Left renal pelvis (tissue), 4 donors: Measurements from ENCODE around the gene KCNMB4. TPM values are rescaled to one million over a fixed set of nuclear protein-coding genes. Genes with fewer than 3 reads are reported as not detected.

Experiments used
- DNase-seq, 4 donors: peaks; one replicate each; pipeline ENCODE4 v3.0.0-alpha.2; 2013; ENCODE audit warnings: low read depth in 4 of 4, low spot score in 3 of 4
- polyA plus RNA-seq, 4 donors: library from polyadenylated mRNA; unstranded; fragments of 120-200 nt; gene quantifications; one replicate each; pipeline ENCODE4 v1.2.1, GENCODE V29; 2013; ENCODE audit not compliant: insufficient read length in 4 of 4

The KCNMB4 gene, protein sequence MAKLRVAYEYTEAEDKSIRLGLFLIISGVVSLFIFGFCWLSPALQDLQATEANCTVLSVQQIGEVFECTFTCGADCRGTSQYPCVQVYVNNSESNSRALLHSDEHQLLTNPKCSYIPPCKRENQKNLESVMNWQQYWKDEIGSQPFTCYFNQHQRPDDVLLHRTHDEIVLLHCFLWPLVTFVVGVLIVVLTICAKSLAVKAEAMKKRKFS
- polyA plus RNA-seq, result 10 to 100 TPM; 14.1 to 28.0 (median 19.3) TPM

DNA sequence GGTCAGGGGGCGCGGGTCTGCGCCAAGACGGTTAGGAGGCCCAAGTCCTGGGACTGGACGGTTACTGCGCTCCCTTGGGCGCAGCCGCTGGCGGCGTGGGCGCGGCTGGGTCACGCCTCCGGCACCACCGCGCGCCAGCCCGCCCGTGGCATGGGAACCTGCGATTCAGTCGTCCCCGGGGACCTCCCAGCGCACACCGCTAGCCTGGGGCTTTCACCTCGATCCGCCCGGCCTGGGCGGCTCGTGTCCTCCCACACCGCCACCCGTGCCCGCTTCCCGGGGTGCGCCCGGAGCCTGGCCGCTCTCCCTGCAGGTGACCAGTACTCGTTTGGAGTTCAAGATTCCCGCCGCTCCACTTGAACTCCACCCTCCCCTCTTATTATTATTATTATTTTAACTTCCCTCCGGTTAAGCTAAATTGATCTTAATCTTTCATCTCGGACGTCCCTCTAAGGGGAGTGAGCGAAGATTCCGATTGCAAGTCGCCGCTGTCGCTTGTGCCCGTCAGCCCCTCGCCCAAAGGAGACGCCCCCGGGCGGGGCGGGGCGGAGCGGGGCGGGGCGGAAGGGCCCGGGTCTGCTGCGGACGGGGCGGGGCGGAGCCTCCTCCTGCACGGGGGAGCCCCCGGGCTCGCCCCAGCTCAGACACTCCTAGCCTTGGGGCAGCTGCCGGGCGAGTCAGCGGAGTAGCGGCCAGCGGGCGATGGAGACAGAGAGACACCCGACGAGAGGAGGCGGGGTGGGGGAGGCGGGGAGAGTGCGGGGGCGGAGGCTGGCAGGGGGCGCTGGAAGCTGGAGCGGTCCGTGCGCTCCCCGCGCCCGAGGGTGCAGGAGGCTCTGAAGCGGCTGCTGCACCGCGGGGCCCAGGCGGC lies at the start of gene KCNMB4:
Gene KCNMB4 (plus strand): TSS at position 643 of the 871 bp plus-strand sequence. CDS start 445 bp downstream, outside the sequence.
- DNase-seq, result peak in 3 of 4 donors; percentile 42 to 52 (median 46)

GRCh38 chr12:70317781-70318180 lies 48.3 kb upstream of the KCNMB4 start:
- no peak for DNase-seq

DNA sequence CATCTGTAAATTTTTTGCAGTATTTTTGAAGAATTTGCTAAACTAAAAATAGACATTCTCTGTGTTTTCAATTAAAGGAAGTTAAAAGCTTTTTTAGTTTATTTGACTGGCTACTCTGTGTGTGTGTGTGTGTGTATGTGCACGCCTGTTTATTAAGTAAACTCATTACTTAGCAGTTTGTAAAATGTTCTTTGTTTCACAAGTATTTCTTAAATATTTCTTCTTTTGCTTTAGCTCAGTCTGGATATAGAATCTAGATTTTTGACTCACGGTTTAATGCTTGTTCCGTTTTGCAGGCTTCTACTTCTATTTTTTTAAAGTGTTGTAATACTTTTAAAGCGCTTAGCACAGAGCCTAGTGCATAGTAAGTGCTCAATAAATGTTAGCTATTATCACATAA lies 46.5 kb upstream of the KCNMB4 start:
- DNase-seq, result no peak

- no peak for DNase-seq
These were observed 44.9 kb upstream of the KCNMB4 start for GRCh38 chr12:70321191-70321590.

DNA sequence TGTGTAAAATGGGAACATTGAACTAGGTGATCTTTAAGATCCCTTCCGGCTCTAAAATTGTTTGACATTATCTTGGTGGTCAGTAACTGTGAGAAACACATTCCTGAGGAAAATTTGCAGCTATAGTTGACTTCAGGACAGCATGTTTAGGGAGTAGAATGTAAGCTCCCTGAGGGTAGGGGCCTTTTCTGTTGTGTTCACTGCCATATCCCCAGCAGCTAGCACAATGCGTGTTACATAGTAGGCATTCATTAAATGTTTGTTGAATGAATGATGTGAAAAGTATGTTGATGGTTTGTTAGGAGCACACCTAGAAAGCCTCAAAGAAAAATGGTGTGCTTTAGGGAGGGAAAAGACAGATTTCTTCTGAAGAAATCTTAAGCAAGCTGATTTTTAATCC lies 38.5 kb upstream of the KCNMB4 start:
- no peak for DNase-seq

- DNase-seq, result no peak
These were observed 36.4 kb upstream of the KCNMB4 start for GRCh38 chr12:70329728-70330127.

GRCh38 chr12:70330158-70330557 lies 35.9 kb upstream of the KCNMB4 start:
- no peak for DNase-seq

DNA sequence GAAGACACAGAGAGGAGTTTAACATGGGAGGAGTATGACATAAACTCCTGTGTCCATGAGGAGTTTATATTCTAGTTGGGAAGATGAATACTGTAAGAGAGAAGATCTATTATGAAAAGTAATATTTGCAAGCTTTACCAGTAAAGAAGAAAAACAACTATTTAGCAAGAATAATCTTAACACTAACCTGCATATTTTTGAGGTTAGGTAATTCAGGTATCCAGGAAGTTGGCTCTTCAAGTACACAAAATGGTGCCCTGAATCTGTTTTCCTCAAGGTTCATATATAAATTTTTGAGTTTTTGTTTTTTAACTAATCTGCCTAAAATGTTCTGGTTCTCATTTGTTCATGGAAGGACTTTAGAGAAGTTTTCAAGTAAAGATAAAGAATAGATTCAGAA lies 33.9 kb upstream of the KCNMB4 start:
- DNase-seq, result no peak

DNA sequence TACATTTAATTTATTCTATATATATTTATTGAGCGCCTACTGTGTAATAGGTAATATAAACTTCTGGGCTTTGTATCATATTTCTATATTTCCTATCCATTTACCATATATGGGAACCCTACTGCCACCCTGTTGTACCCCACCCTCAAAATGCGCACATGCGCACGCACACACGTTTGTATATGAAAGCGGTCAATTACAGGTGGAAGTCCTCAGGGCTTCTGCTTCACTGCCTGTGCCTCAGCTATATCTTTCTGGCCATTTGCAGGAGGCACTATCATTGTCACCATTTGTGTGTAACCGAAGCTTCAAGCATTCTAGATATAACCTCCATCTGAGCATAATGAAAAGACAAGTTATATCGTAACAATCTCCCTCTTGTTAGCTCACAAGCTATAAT lies 31.3 kb upstream of the KCNMB4 start:
- no peak for DNase-seq

GRCh38 chr12:70338531-70338930 lies 27.6 kb upstream of the KCNMB4 start:
- no peak for DNase-seq

- DNase-seq, result no peak
These were observed 15.0 kb upstream of the KCNMB4 start for GRCh38 chr12:70351076-70351475.

DNA sequence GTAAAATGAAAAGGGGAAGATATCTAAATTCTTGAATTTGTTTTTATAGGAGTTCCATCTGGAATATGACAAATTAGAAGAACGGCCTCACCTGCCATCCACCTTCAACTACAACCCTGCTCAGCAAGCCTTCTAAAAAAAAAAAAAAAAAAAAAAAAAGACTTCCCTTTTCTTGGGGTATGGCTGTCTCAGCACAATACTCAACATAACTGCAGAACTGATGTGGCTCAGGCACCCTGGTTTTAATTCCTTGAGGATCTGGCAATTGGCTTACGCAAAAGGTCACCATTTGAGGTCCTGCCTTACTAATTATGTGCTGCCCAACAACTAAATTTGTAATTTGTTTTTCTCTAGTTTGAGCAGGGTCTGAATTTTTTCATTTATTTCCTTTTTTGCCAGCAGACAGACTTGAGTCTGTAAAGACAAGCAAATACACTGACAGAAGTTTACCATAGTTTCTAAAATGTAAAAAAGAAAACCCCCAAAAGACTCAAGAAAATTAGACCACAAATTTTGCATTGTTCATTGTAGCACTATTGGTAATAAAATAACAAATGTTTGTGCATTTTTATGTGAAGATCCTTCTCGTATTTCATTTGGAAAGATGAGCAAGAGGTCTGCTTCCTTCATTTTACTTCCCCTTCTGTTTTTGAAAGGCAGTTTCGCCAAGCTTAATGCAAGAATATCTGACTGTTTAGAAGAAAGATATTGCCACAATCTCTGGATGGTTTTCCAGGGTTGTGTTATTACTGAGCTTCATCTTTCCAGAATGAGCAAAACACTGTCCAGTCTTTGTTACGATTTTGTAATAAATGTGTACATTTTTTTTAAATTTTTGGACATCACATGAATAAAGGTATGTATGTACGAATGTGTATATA lies 12.1 kb upstream of the KCNMB4 start:
- DNase-seq, result no peak

DNA sequence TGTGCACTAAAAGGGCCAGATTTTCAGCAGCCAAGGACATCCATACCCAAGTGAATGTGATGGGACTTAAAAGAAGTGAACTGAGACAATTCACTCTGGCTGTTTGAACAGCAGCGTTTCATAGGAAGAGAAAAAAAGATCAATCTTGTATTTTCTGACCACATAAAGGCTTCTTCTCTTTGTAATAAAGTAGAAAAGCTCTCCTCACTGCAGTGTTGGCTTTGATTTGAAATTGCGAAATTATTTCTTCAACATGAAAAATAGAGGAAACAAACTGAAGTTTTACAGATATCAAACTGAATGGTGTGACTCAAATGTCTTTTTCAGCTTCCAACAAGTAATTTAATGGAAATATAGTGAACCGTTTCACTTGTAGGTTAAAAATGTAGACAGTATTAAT lies 11.3 kb upstream of the KCNMB4 start:
- DNase-seq, result no peak

DNA sequence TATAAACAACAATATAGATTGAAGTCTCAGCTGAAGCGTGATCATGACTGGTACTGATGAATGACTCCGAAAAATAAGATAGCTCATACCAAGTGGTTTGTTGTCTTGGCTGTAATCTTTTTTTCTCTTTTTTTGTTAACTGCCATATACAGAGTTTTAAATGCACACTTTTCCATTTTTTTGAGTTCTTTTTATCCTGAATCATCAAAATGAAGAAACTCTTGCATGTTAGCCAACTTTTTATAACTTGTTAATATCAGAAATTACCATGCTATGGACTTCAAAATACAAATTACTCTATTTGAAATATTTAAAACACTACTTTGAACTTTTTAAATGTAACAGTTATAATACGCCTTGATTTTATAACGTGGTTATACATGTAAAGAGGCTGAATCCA lies 10.1 kb upstream of the KCNMB4 start:
- no peak for DNase-seq

DNA sequence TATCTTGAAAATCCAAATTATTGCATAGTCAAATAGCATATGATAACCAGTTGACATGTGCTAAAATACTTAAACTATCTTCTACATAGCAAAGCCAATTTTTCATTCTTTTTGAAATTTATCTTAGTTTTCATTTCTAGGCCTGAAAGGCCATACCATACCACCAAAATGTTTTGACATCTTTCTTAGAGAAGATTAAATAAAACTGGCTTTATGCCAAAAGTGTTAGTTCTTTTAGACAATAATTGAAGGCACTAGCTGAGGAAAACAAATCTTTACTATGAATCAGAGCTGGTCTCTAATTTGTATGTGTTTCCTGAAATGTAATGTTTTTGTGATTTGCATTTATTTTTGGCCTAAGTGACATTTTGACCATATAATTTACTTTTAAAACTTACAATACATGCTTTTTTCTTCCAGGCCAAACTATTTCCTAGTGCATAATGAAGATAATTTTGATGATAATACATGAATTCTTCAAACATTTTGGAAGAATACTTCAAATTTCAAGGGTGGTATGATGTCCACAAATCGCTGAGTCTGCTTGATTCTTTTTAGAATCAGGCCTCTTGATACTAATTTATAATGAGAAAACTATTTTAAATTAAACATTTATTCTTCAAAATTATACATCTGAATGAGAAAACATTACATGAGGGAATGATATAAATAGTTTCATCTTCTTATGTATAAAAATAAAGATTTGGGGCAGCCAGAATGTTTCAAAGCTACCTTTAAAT lies 6.5 kb upstream of the KCNMB4 start:
- DNase-seq, result no peak

DNA sequence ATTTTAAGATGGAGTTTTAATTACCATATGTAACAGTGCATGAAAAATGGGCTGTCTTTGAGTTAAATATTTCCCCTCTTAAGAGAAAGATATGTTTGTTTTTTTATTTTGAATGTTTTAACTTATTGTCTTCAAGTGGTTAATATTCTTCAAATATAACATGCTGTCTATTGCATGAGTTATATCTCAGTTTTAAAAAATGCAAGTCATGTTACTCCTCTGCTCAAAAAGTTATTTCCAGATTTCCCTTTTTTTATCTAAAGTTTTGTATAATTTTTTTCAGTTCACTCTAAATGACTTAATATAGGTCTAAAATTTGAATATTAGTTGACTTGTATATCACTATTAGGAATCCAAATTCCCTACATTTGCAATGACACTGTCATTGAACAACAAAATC lies 5.9 kb upstream of the KCNMB4 start:
- DNase-seq, result no peak

DNA sequence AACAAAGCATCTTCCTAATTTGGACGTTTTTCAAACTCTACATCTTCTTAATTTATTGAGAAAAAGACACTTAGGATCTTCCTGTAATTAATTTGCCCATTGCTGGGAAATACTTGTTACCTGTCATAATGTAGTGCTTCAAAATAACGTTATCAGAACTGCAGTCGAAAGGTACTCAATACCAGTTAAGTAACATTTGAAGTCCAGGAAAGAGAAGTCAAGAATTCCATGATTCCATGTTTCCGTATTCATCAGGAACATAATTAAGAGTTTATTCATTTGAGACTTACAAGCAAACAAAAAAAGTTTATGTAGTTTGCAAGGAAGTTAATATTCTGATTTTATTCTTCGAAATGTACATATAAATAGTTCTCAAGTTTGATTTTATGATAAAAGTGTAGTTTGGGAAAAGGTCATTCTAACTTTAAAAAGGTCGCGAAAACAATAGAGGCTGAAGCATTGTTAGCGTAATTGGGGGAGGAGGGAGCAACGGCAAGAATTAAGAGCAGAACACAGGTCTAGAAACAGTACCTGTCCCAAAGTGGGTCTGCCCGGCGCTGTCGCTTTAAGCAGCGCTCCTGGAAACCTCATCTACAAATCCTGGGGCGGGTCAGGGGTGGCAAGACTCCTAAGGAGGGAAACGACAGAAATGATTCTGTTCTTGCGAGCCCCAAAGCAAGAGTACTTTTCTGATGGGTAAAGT lies 1.2 kb upstream of the KCNMB4 start:
- DNase-seq, result no peak

DNA sequence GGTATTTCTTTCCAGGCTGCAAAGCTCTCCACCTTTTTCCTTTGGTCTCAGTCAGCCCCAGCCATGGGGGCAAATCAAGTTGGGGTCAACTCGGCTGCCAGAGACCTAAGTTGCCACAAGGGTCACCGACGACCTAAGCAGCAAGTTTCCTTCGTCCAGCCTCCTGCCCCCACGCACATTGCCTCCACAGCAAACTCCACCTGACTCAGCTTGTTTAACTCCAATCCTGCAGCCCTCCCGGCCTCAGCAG lies 767 bp upstream of the KCNMB4 start:
- DNase-seq, result peak in 1 of 4 donors; percentile 16

- peak in 3 of 4 donors; percentile 25 to 36 (median 28) for DNase-seq
These were observed 629 bp downstream of the KCNMB4 start for GRCh38 chr12:70366581-70367257.
